ENCODE measurements around the gene RMP24.

Gene RMP24

GRCh38 chr18:35936951-35937350 lies 35.5 kb upstream of the RMP24 start:
- Histone ChIP-seq H3K18ac (ENCODE audit: insufficient read length, low read depth, low read length) (no peak overlapping the region), H2BK15ac (ENCODE audit: low read depth, low read length) (no peak overlapping the region), H4K20me1 (ENCODE audit: control insufficient read depth, insufficient read depth, insufficient read length) (no peaks in the 10 kb centered on the region), H2BK5ac (ENCODE audit: insufficient read length, low read length) (no peak overlapping the region), H3K4ac (ENCODE audit: low read depth, low read length) (no peak overlapping the region), H3K23me2 (ENCODE audit: insufficient read length, low read depth, low read length, poor library complexity, severe bottlenecking) (no peaks in the 10 kb centered on the region), H3K4me1 (ENCODE audit: insufficient read depth, low read length) (peaks cover 3% of the 10 kb centered on the region; the same call in 1 of the 2 replicates), H3K27me3 (ENCODE audit: insufficient read depth, low read length) (no peaks in the 10 kb centered on the region), H2AFZ (ENCODE audit: low read length) (no peak overlapping the region), H3K9me3 (ENCODE audit: control insufficient read depth, low read depth, low read length) (no peaks in the 10 kb centered on the region), H3K79me2 (ENCODE audit: insufficient read depth, low read length) (no peaks in the 10 kb centered on the region), H2BK20ac (ENCODE audit: low read depth, low read length, poor library complexity, severe bottlenecking) (no peak overlapping the region), H4K5ac (ENCODE audit: insufficient read length, low read depth, low read length) (no peak overlapping the region), H4K91ac (ENCODE audit: insufficient read length, low read depth, low read length) (no peak overlapping the region), H3T11ph (ENCODE audit: low read length) (no peak overlapping the region), H2BK120ac (ENCODE audit: low read depth, low read length, poor library complexity, severe bottlenecking) (no peak overlapping the region), H3K79me1 (ENCODE audit: insufficient read depth, low read depth, low read length, poor library complexity, severe bottlenecking) (no peaks in the 10 kb centered on the region), H2BK12ac (ENCODE audit: insufficient read length, low read depth, low read length) (no peak overlapping the region), H3K14ac (ENCODE audit: insufficient read depth, low read length) (no peak overlapping the region), H3K23ac (ENCODE audit: insufficient read length, low read depth, low read length) (no peak overlapping the region), H3K56ac (ENCODE audit: insufficient read length, low read depth, low read length) (no peak overlapping the region), H4K8ac (replicated peaks; ENCODE audit: insufficient read length, low read depth, low read length) (no peak overlapping the region), H3K27ac (ENCODE audit: insufficient read length, low read depth, low read length) (no peak overlapping the region), H3K9ac (ENCODE audit: extremely low read depth, insufficient read length, low read length) (no peak overlapping the region), H3K4me2 (ENCODE audit: insufficient read depth, insufficient read length, low read length) (no peak overlapping the region), H2AK5ac (ENCODE audit: insufficient read length, low read length) (no peak overlapping the region)
- Mint-ChIP-seq H3K4me3 (no peak overlapping the region), H3K27ac (peak overlapping the region in 2 of 3 experiments; percentile 72 to 79; a peak in 4 of 7 replicates), H3K36me3 (ENCODE audit: insufficient read depth in 1 of 3, low read depth in 3 of 3) (peaks cover 18 to 52% (median 34%) of the 10 kb centered on the region in 3 experiments), H3K9me3 (no peaks in the 10 kb centered on the region; a peak in 1 of 5 replicates), H3K4me1 (peaks cover 32% of the 10 kb centered on the region in 2 experiments), H3K27me3 (ENCODE audit: low read depth) (no peaks in the 10 kb centered on the region)
- no peak for DNase-seq
- WGBS (ENCODE audit: extremely low coverage, insufficient read length, low lambda C conversion rate): no CpG with 5 or more reads among the region's 1 CpG
- no peak for TF ChIP-seq CTCF (conservative IDR thresholded peaks at IDR 0.05)

All from H9 (cell line).